ENCODE measurements around the gene CYB5R3. TPM values are rescaled to one million over a fixed set of nuclear protein-coding genes. Genes with fewer than 3 reads are reported as not detected.

Gene CYB5R3
- total RNA-seq, 1 donor = 84.3 TPM

- Histone ChIP-seq H3K79me2 (ENCODE audit: insufficient read depth, low read length) (peaks cover 4% of the 10 kb centered on the region), H2AFZ (ENCODE audit: low read length) (no peak overlapping the region), H3K9me3 (ENCODE audit: low read depth, low read length) (no peaks in the 10 kb centered on the region), H3K4me2 (ENCODE audit: insufficient read depth, low read length) (no peak overlapping the region), H4K20me1 (ENCODE audit: insufficient read depth, low read length) (peaks cover 5% of the 10 kb centered on the region), H3K36me3 (ENCODE audit: insufficient read depth, low read length) (peaks cover 59% of the 10 kb centered on the region), H3K4me1 (ENCODE audit: insufficient read depth, low read length) (peaks cover 23% of the 10 kb centered on the region), H3K27ac (ENCODE audit: low read depth, low read length) (no peak overlapping the region), H3K4me3 (ENCODE audit: insufficient read depth, low read length) (no peak overlapping the region), H3K27me3 (ENCODE audit: insufficient read depth, low read length) (no peaks in the 10 kb centered on the region)
- TF ChIP-seq CTCF (IDR thresholded peaks at IDR 0.05; ENCODE audit: extremely low read depth, low read depth, low read length) = no peak
- peak; percentile 36 for DNase-seq (ENCODE audit: insufficient read length, low spot score, missing footprints)
These were observed 23.8 kb downstream of the CYB5R3 start for GRCh38 chr22:42625416-42625815.

GRCh38 chr22:42624551-42625106 lies 24.6 kb downstream of the CYB5R3 start:
- no peak overlapping the region for H2AFZ ChIP-seq (ENCODE audit: low read length)
- DNase-seq (ENCODE audit: insufficient read length, low spot score, missing footprints) = peak; percentile 71
- H3K4me2 ChIP-seq (ENCODE audit: insufficient read depth, low read length) = no peak overlapping the region
- peaks cover 53% of the 10 kb centered on the region for H3K36me3 ChIP-seq (ENCODE audit: insufficient read depth, low read length)
- no peak overlapping the region for H3K27ac ChIP-seq (ENCODE audit: low read depth, low read length)
- H3K27me3 ChIP-seq (ENCODE audit: insufficient read depth, low read length) = no peaks in the 10 kb centered on the region
- H4K20me1 ChIP-seq (ENCODE audit: insufficient read depth, low read length) = peaks cover 5% of the 10 kb centered on the region
- H3K4me1 ChIP-seq (ENCODE audit: insufficient read depth, low read length) = peaks cover 29% of the 10 kb centered on the region
- H3K4me3 ChIP-seq (ENCODE audit: insufficient read depth, low read length) = no peak overlapping the region
- H3K9me3 ChIP-seq (ENCODE audit: low read depth, low read length) = no peaks in the 10 kb centered on the region
- H3K79me2 ChIP-seq (ENCODE audit: insufficient read depth, low read length) = no peaks in the 10 kb centered on the region
- TF ChIP-seq CTCF (IDR thresholded peaks at IDR 0.05; ENCODE audit: extremely low read depth, low read depth, low read length) = no peak

- Histone ChIP-seq H2AFZ (ENCODE audit: low read length) (no peak overlapping the region), H3K4me1 (ENCODE audit: insufficient read depth, low read length) (peaks cover 29% of the 10 kb centered on the region), H4K20me1 (ENCODE audit: insufficient read depth, low read length) (peaks cover 5% of the 10 kb centered on the region), H3K79me2 (ENCODE audit: insufficient read depth, low read length) (no peaks in the 10 kb centered on the region), H3K9me3 (ENCODE audit: low read depth, low read length) (no peaks in the 10 kb centered on the region), H3K36me3 (ENCODE audit: insufficient read depth, low read length) (peaks cover 53% of the 10 kb centered on the region), H3K27me3 (ENCODE audit: insufficient read depth, low read length) (no peaks in the 10 kb centered on the region), H3K4me2 (ENCODE audit: insufficient read depth, low read length) (no peak overlapping the region), H3K27ac (ENCODE audit: low read depth, low read length) (no peak overlapping the region), H3K4me3 (ENCODE audit: insufficient read depth, low read length) (no peak overlapping the region)
- DNase-seq (ENCODE audit: insufficient read length, low spot score, missing footprints) = peak; percentile 56
- TF ChIP-seq CTCF (IDR thresholded peaks at IDR 0.05; ENCODE audit: extremely low read depth, low read depth, low read length) = no peak
These were observed 25.3 kb downstream of the CYB5R3 start for GRCh38 chr22:42623756-42624441.

- H3K36me3 ChIP-seq (ENCODE audit: insufficient read depth, low read length) = peaks cover 48% of the 10 kb centered on the region
- no peak for TF ChIP-seq CTCF (IDR thresholded peaks at IDR 0.05; ENCODE audit: extremely low read depth, low read depth, low read length)
- H3K4me3 ChIP-seq (ENCODE audit: insufficient read depth, low read length) = no peak overlapping the region
These were observed 25.9 kb downstream of the CYB5R3 start for GRCh38 chr22:42623301-42623751.

More at GRCh38 chr22:42623301-42623751, 25.9 kb downstream of the CYB5R3 start:
- no peak overlapping the region for H2AFZ ChIP-seq (ENCODE audit: low read length)
- H4K20me1 ChIP-seq (ENCODE audit: insufficient read depth, low read length) = peaks cover 5% of the 10 kb centered on the region
- H3K27ac ChIP-seq (ENCODE audit: low read depth, low read length) = no peak overlapping the region
- H3K4me1 ChIP-seq (ENCODE audit: insufficient read depth, low read length) = peaks cover 29% of the 10 kb centered on the region
- H3K9me3 ChIP-seq (ENCODE audit: low read depth, low read length) = no peaks in the 10 kb centered on the region
- DNase-seq (ENCODE audit: insufficient read length, low spot score, missing footprints) = peak; percentile 76
- H3K27me3 ChIP-seq (ENCODE audit: insufficient read depth, low read length) = no peaks in the 10 kb centered on the region
- no peak overlapping the region for H3K4me2 ChIP-seq (ENCODE audit: insufficient read depth, low read length)
- H3K79me2 ChIP-seq (ENCODE audit: insufficient read depth, low read length) = no peaks in the 10 kb centered on the region
